Loucy (cell line): ENCODE measurements around the gene CLDND1.

Source experiments
- CTCF ChIP-seq: fragments of 200-600 bp; sonication (generic); conservative IDR thresholded peaks from 2 replicates; pipeline ENCODE4 v1.5.1; 2014; ENCODE audit warnings: mild to moderate bottlenecking, antibody characterized with exemption, low read length
- EZH2phosphoT487 ChIP-seq: fragments of 200-600 bp; IDR thresholded peaks from 2 replicates; pipeline ENCODE4 v1.6.1; 2018; ENCODE audit warnings: antibody characterized with exemption, mild to moderate bottlenecking, moderate library complexity, borderline replicate concordance

- TF ChIP-seq CTCF (no peak), EZH2phosphoT487 (no peak)
These were observed 28.5 kb upstream of the CLDND1 start for GRCh38 chr3:98551236-98551635.
